Mucosa of descending colon (tissue), 3 donors: ENCODE results near the gene AR. TPM values are rescaled to one million over a fixed set of nuclear protein-coding genes. Genes with fewer than 3 reads are reported as not detected.

Experiments
- ATAC-seq: fragments of 200-7000 bp; cut with Tn5 transposase; one replicate; pipeline ENCODE4 v1.9.1; 2020; ENCODE audit warnings: mild to moderate bottlenecking, moderate library complexity
- DNase-seq, 3 donors: peaks; one replicate each; pipeline ENCODE4 v3.0.0-alpha.2; 2020
- H3K36me3 ChIP-seq: fragments of 200-600 bp; one replicate; pipeline ENCODE4 v1.8.0; 2021; ENCODE audit warnings: low read depth, mild to moderate bottlenecking
- H3K4me1 ChIP-seq: fragments of 200-600 bp; one replicate; pipeline ENCODE4 v1.8.0; 2021; ENCODE audit warnings: low read depth, mild to moderate bottlenecking
- H3K4me3 ChIP-seq: fragments of 200-600 bp; one replicate; pipeline ENCODE4 v1.8.0; 2021; ENCODE audit warnings: mild to moderate bottlenecking
- H3K9me3 ChIP-seq: fragments of 200-600 bp; one replicate; pipeline ENCODE4 v1.8.0; 2021; ENCODE audit warnings: mild to moderate bottlenecking
- CTCF ChIP-seq: fragments of 200-600 bp; IDR thresholded peaks from one replicate; pipeline ENCODE4 v1.8.0; 2022; ENCODE audit warnings: antibody characterized with exemption, mild to moderate bottlenecking
- intact Hi-C, 2 donors: fragments of 100-400 bp; cut with DNase I in 1 of 2; cut with micrococcal nuclease in 1 of 2; formaldehyde crosslinking; loops; one replicate each; pipeline versions ENCODE4 v1.11.0 to v1.11.1; 2022; cut with DNase I, micrococcal nuclease
- total RNA-seq, 3 donors: library from RNA; stranded (reverse); fragmentation: NEBNext Ultra II Directional in 2 of 3; extraction: Animal tissue kit (Norgen Biotek cat#: 25700) in 2 of 3; gene quantifications; one replicate each; pipeline versions ENCODE4 v1.2.1 to v1.2.4, GENCODE V29; 2021 to 2023
- donor health status: DM: no; HTN: no; CAD: no; lungs with moderate emphysema.
- donor health status: DM: no; HTN: no; CAD: no.
- donor health status: DM: no; HTN: yes; CAD: no.

The AR gene
- total RNA-seq, 3 donors from 2014 or later = 0.49 to 4.6 (median 1.2) TPM

- no peaks in the 10 kb centered on the region for H3K36me3 ChIP-seq
- TF ChIP-seq CTCF = no peak
- DNase-seq = no peak
- H3K4me1 ChIP-seq = no peaks in the 10 kb centered on the region
- ATAC-seq = no peak
- intact Hi-C loops = no loop called here
- H3K9me3 ChIP-seq = no peaks in the 10 kb centered on the region
- H3K4me3 ChIP-seq = no peak overlapping the region
Observed at GRCh38 chrX:67730296-67730695, 186.5 kb downstream of the AR start.

- ATAC-seq (no peak), DNase-seq (no peak)
- no peaks in the 10 kb centered on the region for H3K9me3 ChIP-seq
- H3K4me1 ChIP-seq = no peaks in the 10 kb centered on the region
- intact Hi-C loops = no loop called here
- no peak for TF ChIP-seq CTCF
- H3K4me3 ChIP-seq = no peak overlapping the region
- no peaks in the 10 kb centered on the region for H3K36me3 ChIP-seq
Observed at GRCh38 chrX:67731061-67731460, 187.2 kb downstream of the AR start.

GRCh38 chrX:67732864-67733263 lies 189.0 kb downstream of the AR start:
- no peak for TF ChIP-seq CTCF
- ATAC-seq (no peak), DNase-seq (no peak)
- intact Hi-C loops = no loop called here
- Histone ChIP-seq H3K9me3 (no peaks in the 10 kb centered on the region), H3K4me3 (no peak overlapping the region), H3K4me1 (no peaks in the 10 kb centered on the region), H3K36me3 (no peaks in the 10 kb centered on the region)

GRCh38 chrX:67734111-67734753 lies 190.4 kb downstream of the AR start:
- intact Hi-C loops = no loop called here

GRCh38 chrX:67749536-67749935 lies 205.7 kb downstream of the AR start:
- no peaks in the 10 kb centered on the region for H3K9me3 ChIP-seq
- no peak for TF ChIP-seq CTCF
- H3K4me3 ChIP-seq = no peak overlapping the region
- H3K4me1 ChIP-seq = no peaks in the 10 kb centered on the region
- DNase-seq (no peak), ATAC-seq (no peak)
- no peaks in the 10 kb centered on the region for H3K36me3 ChIP-seq
- intact Hi-C loops = no loop called here

More at GRCh38 chrX:67734111-67734753, 190.4 kb downstream of the AR start:
- Histone ChIP-seq H3K4me1 (no peaks in the 10 kb centered on the region), H3K9me3 (no peaks in the 10 kb centered on the region), H3K4me3 (no peak overlapping the region), H3K36me3 (no peaks in the 10 kb centered on the region)
- DNase-seq = no peak
- no peak for TF ChIP-seq CTCF
- no peak for ATAC-seq

- Histone ChIP-seq H3K36me3 (no peaks in the 10 kb centered on the region), H3K9me3 (no peaks in the 10 kb centered on the region), H3K4me3 (no peak overlapping the region), H3K4me1 (no peaks in the 10 kb centered on the region)
- no peak for TF ChIP-seq CTCF
- intact Hi-C loops = no loop called here
- ATAC-seq (no peak), DNase-seq (no peak)
Observed at GRCh38 chrX:67750694-67751093, 206.9 kb downstream of the AR start.
